K562 (cell line): ENCODE measurements around the gene RABGAP1L. TPM values are rescaled to one million over a fixed set of nuclear protein-coding genes. Genes with fewer than 3 reads are reported as not detected.

ENCODE experiments used
- ATAC-seq: fragments of 200-7000 bp; cut with Tn5 transposase; 3 replicates; pipeline ENCODE4 v1.9.1; 2020; ENCODE audit warnings: moderate library complexity
- BruUV-seq: library from RNA; stranded (reverse); fragments of 400-500 nt; replicated peaks from 2 replicates; lab custom pipeline; 2021; lab: Mats Ljungman, UMichigan
- CTCF ChIA-PET: fragments of 300-600 bp; formaldehyde crosslinking; extraction: SDS; loops from one replicate; lab custom pipeline; 2021; ENCODE audit warnings: low intra/inter-chr PET ratio; lab: Yijun Ruan, JAX
- POLR2A ChIA-PET: fragments of 300-600, 350-650 bp; sonication (Branson Sonifier 250); formaldehyde crosslinking; extraction: SDS; loops from one replicate; lab custom pipeline; 2021; ENCODE audit warnings: antibody characterized with exemption, inconsistent platforms; lab: Yijun Ruan, JAX
- DNase-seq, 4 experiments: peaks; one replicate each; pipeline versions ENCODE4 v3.0.0 to v3.0.0-alpha.2; 2011 to 2018; ENCODE audit warnings: low spot score in 3 of 4, mixed read lengths in 3 of 4; ENCODE audit errors: extremely low read depth in 1 of 4
- FAIRE-seq: peaks from 2 replicates; lab custom pipeline; 2011; peaks lifted over from hg19 to GRCh38; lab: Jason Lieb, UNC
- H2AFZ ChIP-seq: 2 replicates; pipeline ENCODE4 v1.6.0; 2011; ENCODE audit warnings: low read depth, low read length, control low read depth, inconsistent platforms
- H3K27ac ChIP-seq: fragments of 200-600 bp; 3 replicates; pipeline ENCODE4 v1.8.0; 2011; ENCODE audit warnings: low read depth, mild to moderate bottlenecking, control low read depth, inconsistent platforms, low read length, moderate library complexity, mixed read lengths; ENCODE audit errors: extremely low read depth
- H3K27me3 ChIP-seq, 2 experiments: fragments of 300-600 bp in 1 of 2; 2 replicates in 1 of 2; 3 replicates in 1 of 2; pipeline versions ENCODE4 v1.6.0 to v1.8.0; 2011; ENCODE audit warnings: inconsistent platforms in 2 of 2, low read length in 2 of 2, mild to moderate bottlenecking in 1 of 2, mixed read lengths in 1 of 2, moderate library complexity in 1 of 2; ENCODE audit not compliant: control insufficient read depth in 2 of 2, insufficient read depth in 2 of 2
- H3K36me3 ChIP-seq: fragments of 300-600 bp; 3 replicates; pipeline ENCODE4 v1.8.0; 2011; ENCODE audit warnings: mild to moderate bottlenecking, low read length, inconsistent platforms; ENCODE audit not compliant: control insufficient read depth, insufficient read depth
- H3K4me1 ChIP-seq, 2 experiments: fragments of 200-600 bp in 1 of 2; replicated peaks in 1 of 2; 2 replicates in 1 of 2; 3 replicates in 1 of 2; pipeline versions ENCODE4 v1.5.1 to v1.8.0; 2011; ENCODE audit warnings: inconsistent platforms in 2 of 2, low read length in 2 of 2, mild to moderate bottlenecking in 1 of 2, mixed read lengths in 1 of 2, moderate library complexity in 1 of 2; ENCODE audit not compliant: control insufficient read depth in 2 of 2, insufficient read depth in 2 of 2
- H3K4me2 ChIP-seq: 2 replicates; pipeline ENCODE4 v1.6.1; 2011; ENCODE audit warnings: low read length, control low read depth, inconsistent platforms, mixed read lengths; ENCODE audit not compliant: insufficient read depth
- H3K4me3 ChIP-seq: fragments of 200-600 bp; sonication (generic), shearing (Covaris generic); 2 replicates; pipeline ENCODE4 v1.5.1; 2016; ENCODE audit warnings: control low read depth, inconsistent platforms
- H3K79me2 ChIP-seq: fragments of 200-600 bp; 3 replicates; pipeline ENCODE4 v1.8.0; 2011; ENCODE audit warnings: low read length, inconsistent platforms; ENCODE audit not compliant: control insufficient read depth, insufficient read depth
- H3K9ac ChIP-seq, 2 experiments: 2 replicates each; pipeline versions ENCODE4 v1.6.0 to v1.6.1; 2011; ENCODE audit warnings: low read depth in 2 of 2, low read length in 2 of 2, control low read depth in 1 of 2, inconsistent platforms in 1 of 2, mild to moderate bottlenecking in 1 of 2, mixed read lengths in 1 of 2; ENCODE audit not compliant: insufficient read depth in 1 of 2
- H3K9me1 ChIP-seq: one replicate; pipeline ENCODE4 v1.6.0; 2011; ENCODE audit warnings: inconsistent platforms, mild to moderate bottlenecking, low read length, moderate library complexity; ENCODE audit not compliant: control insufficient read depth, insufficient read depth
- H3K9me3 ChIP-seq: replicated peaks from 2 replicates; pipeline ENCODE4 v1.5.1; 2011; ENCODE audit warnings: low read depth, low read length, inconsistent platforms; ENCODE audit not compliant: control insufficient read depth, insufficient read depth
- H4K20me1 ChIP-seq: replicated peaks from 2 replicates; pipeline ENCODE4 v1.6.1; 2011; ENCODE audit warnings: low read length, inconsistent platforms, mixed read lengths; ENCODE audit not compliant: control insufficient read depth, insufficient read depth
- ARHGAP35 ChIP-seq: fragments of 450-650 bp; IDR thresholded peaks from 2 replicates; pipeline ENCODE4 v1.6.1; 2018; ENCODE audit not compliant: partially characterized antibody
- ATF1 ChIP-seq, 2 experiments: fragments of 450-650 bp in 1 of 2; IDR thresholded peaks; 2 replicates each; pipeline ENCODE4 v1.6.1; 2016; ENCODE audit warnings: missing compliant biosample characterization in 1 of 2, missing genetic modification characterization in 1 of 2
- CAMTA2 ChIP-seq: fragments of 250-450 bp; sonication (Bioruptor Pico); conservative IDR thresholded peaks from 2 replicates; pipeline ENCODE4 v1.5.1; 2022
- CCNT2 ChIP-seq: IDR thresholded peaks from 2 replicates; pipeline ENCODE4 v1.6.1; 2011; ENCODE audit warnings: borderline replicate concordance, low read depth, mild to moderate bottlenecking, moderate library complexity, mixed read lengths, low read length; ENCODE audit not compliant: insufficient read length; ENCODE audit errors: extremely low read depth
- CREM ChIP-seq: IDR thresholded peaks from 2 replicates; pipeline ENCODE4 v1.6.1; 2014; ENCODE audit warnings: antibody characterized with exemption, low read depth
- DPF2 ChIP-seq: fragments of 450-650 bp; IDR thresholded peaks from 2 replicates; pipeline ENCODE4 v1.6.1; 2016
- GATA2 ChIP-seq: sonication (generic); formaldehyde crosslinking; IDR thresholded peaks from 2 replicates; pipeline ENCODE4 v1.4.0; 2020; ENCODE audit warnings: mild to moderate bottlenecking, missing genetic modification reagents
- MTA2 ChIP-seq: fragments of 450-650 bp; IDR thresholded peaks from 2 replicates; pipeline ENCODE4 v1.6.1; 2016; ENCODE audit warnings: low read depth
- NCOR1 ChIP-seq: fragments of 450-650 bp; IDR thresholded peaks from 2 replicates; pipeline ENCODE4 v1.6.1; 2016; ENCODE audit warnings: mild to moderate bottlenecking, moderate library complexity
- PURB ChIP-seq: sonication (generic); formaldehyde crosslinking; IDR thresholded peaks from 2 replicates; pipeline ENCODE4 v1.9.0; 2021; ENCODE audit warnings: low read depth, mild to moderate bottlenecking, missing genetic modification reagents
- RBM34 ChIP-seq: fragments of 200-400 bp; formaldehyde crosslinking; IDR thresholded peaks from 2 replicates; pipeline ENCODE4 v1.6.1; 2018; ENCODE audit warnings: low read length, borderline replicate concordance; ENCODE audit not compliant: insufficient read depth
- RCOR1 ChIP-seq, 2 experiments: IDR thresholded peaks; 2 replicates each; pipeline ENCODE4 v1.6.1; 2012; ENCODE audit warnings: low read depth in 2 of 2, low read length in 2 of 2, borderline replicate concordance in 1 of 2, improper control_type of control experiment in 1 of 2
- SOX6 ChIP-seq: fragments of 450-650 bp; IDR thresholded peaks from 2 replicates; pipeline ENCODE4 v1.6.1; 2014; ENCODE audit warnings: mild to moderate bottlenecking
- TCF3 ChIP-seq: sonication (generic); formaldehyde crosslinking; IDR thresholded peaks from 2 replicates; pipeline ENCODE4 v1.4.0; 2020; ENCODE audit warnings: mild to moderate bottlenecking, missing genetic modification reagents
- THRAP3 ChIP-seq: fragments of 450-650 bp; IDR thresholded peaks from 2 replicates; pipeline ENCODE4 v1.6.1; 2016; ENCODE audit warnings: mild to moderate bottlenecking, inconsistent platforms, borderline replicate concordance
- ZBED1 ChIP-seq: IDR thresholded peaks from 2 replicates; pipeline ENCODE4 v1.6.1; 2014
- ZNF197 ChIP-seq: fragments of 200-800 bp; sonication (Bioruptor generic); IDR thresholded peaks from 2 replicates; pipeline ENCODE4 v1.6.1; 2016; ENCODE audit warnings: low read depth, missing genetic modification characterization, missing compliant biosample characterization
- ZNF766 ChIP-seq: fragments of 200-800 bp; sonication (Bioruptor generic); conservative IDR thresholded peaks from 2 replicates; pipeline ENCODE4 v1.6.1; 2016; ENCODE audit warnings: missing genetic modification characterization, missing compliant biosample characterization
- ZNF830 ChIP-seq: fragments of 250-450 bp; sonication (Bioruptor Pico); IDR thresholded peaks from 2 replicates; pipeline ENCODE4 v1.5.0; 2021; ENCODE audit warnings: mild to moderate bottlenecking
- WGBS: fragments of 100-300 bp; shearing (Covaris generic); methylation state at CpG from one replicate; pipeline ENCODE4 v1.1.6; 2016; ENCODE audit warnings: low coverage, mixed read lengths; ENCODE audit not compliant: insufficient coverage; ENCODE audit errors: missing lambda C conversion rate; 5-methylcytosine and 5-hydroxymethylcytosine counted together
- in situ Hi-C: fragments of 300-500 bp; cut with MboI; formaldehyde crosslinking; loops from 4 replicates; pipeline ENCODE4 v1.15.0; 2018; ENCODE audit warnings: inconsistent platforms, mixed read lengths
- intact Hi-C: fragments of 100-400 bp; cut with micrococcal nuclease; formaldehyde crosslinking; loops from 2 replicates; pipeline ENCODE4 v1.14.2; 2022
- polyA plus RNA-seq, 8 experiments: library from polyadenylated mRNA; depleted of rRNA in 4 of 8; stranded (reverse) in 5 of 8; unstranded in 3 of 8; fragments of >200 nt; fragmentation: Nextera tagmentation in 2 of 8; fragmentation: Illumina TruSeq in 1 of 8; extraction: Ambion mirVana in 2 of 8; extraction: Trizol in 1 of 8; gene quantifications; 2 replicates each; pipeline versions ENCODE4 v1.2.1 to v1.2.3, GENCODE V29; 2011 to 2014; ENCODE audit warnings: inconsistent platforms in 1 of 8, missing spikeins in 1 of 8
- total RNA-seq, 7 experiments: library from RNA; depleted of rRNA in 6 of 7; stranded (reverse); fragments of >200 nt in 6 of 7; fragmentation: Illumina TruSeq in 2 of 7; extraction: Trizol in 2 of 7; gene quantifications; 2 replicates each; pipeline versions ENCODE4 v1.2.1 to v1.2.3, GENCODE V29; 2011 to 2021; ENCODE audit warnings: low replicate concordance in 1 of 7
- TF ChIP-seq, protein P1 (sequence below): fragments of 200-800 bp; sonication (Bioruptor generic); IDR thresholded peaks from 2 replicates; pipeline ENCODE4 v1.6.1; 2017; ENCODE audit warnings: missing genetic modification characterization, missing compliant biosample characterization
- TF ChIP-seq, protein P2 (sequence below): fragments of 450-650 bp; formaldehyde crosslinking; IDR thresholded peaks from 2 replicates; pipeline ENCODE4 v1.4.0; 2022; ENCODE audit warnings: mild to moderate bottlenecking, moderate library complexity
- TF ChIP-seq, protein P3 (sequence below): fragments of 250-450 bp; sonication (Bioruptor Pico); IDR thresholded peaks from 2 replicates; pipeline ENCODE4 v1.6.1; 2021; ENCODE audit warnings: mild to moderate bottlenecking

Gene RABGAP1L
- total and polyA plus RNA-seq, 9 of the 15 experiments (the other 6 are each of a cell fraction or from before 2014, with no cell fraction given): 16.5 to 44.9 (median 26.7) TPM

DNA sequence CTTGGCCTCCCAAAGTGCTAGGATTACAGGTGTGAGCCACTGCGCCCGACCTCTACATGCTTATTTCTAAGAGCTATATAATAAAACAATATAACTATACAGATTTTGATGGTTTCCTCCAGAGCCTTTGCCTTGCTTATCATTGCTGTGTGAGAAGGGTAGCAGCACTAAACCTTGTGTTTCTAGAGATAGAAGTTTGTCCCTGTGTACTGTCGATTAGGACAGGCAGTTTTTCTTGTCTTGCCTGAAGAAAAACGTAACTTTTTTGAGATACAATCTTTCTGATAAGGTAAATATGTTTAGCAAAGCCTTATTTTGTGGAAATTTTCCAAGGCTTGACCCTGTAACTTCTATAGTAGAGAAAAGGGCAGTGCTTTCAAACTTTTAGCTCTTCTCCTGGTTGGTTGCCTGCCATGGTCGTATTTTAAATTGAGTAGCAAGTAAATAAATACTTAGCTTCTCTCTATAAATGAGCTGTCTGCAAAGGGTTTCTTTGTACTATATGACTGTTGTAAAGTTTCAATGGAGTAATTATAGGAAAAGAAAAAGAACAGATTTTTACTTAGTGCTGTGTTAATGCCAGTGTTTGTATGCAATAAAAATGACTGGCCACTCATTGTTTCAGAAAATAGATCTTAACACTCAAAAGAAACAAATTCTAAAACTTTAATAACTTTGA, 754.0 kb downstream of the RABGAP1L start:
- H3K27ac ChIP-seq: peak overlapping the region; percentile 13; the same call in 1 of the 3 replicates
- no peaks in the 10 kb centered on the region for H3K9me1 ChIP-seq
- no peak overlapping the region for H2AFZ ChIP-seq
- DNase-seq (peak in 3 of 4 experiments; percentile 11 to 35 (median 27)), FAIRE-seq (no peak), ATAC-seq (peak; percentile 78)
- no peaks in the 10 kb centered on the region for H3K36me3 ChIP-seq
- no peaks in the 10 kb centered on the region for H3K79me2 ChIP-seq
- ChIA-PET CTCF (no interaction called here), POLR2A (interaction anchor here (1.0 to 1.7 kb wide), 2 partner anchors 14 to 86 kb away, joined by 3 to 4 read pairs; partner anchors contain the start of gene CACYBP)
- in situ Hi-C loops (no loop called here), intact Hi-C loops (no loop called here)
- no peaks in the 10 kb centered on the region for H4K20me1 ChIP-seq
- no peak overlapping the region for H3K4me3 ChIP-seq
- H3K9ac ChIP-seq: no peak overlapping the region
- 15% methylated on average over 5 of the region's 5 CpGs for WGBS
- no TSS peak for BruUV-seq
- H3K27me3 ChIP-seq: no peaks in the 10 kb centered on the region
- no peak overlapping the region for H3K4me2 ChIP-seq
- peaks cover 4 to 15% of the 10 kb centered on the region in 2 experiments; a peak in 3 of 5 replicates for H3K4me1 ChIP-seq
- H3K9me3 ChIP-seq: no peaks in the 10 kb centered on the region
- TF ChIP-seq THRAP3: no peak
- TF ChIP-seq CAMTA2 (CRISPR knock-in tag): no peak
- no peak for TF ChIP-seq ATF1 (CRISPR knock-in tag; IDR thresholded peaks at IDR 0.05)
- 0 out of 2 replicates have a peak, but pooled peaks have one; percentile 26 for TF ChIP-seq ATF1 (tag; IDR thresholded peaks at IDR 0.05)
- peak; percentile 62 for TF ChIP-seq DPF2
- 0 out of 2 replicates have a peak, but pooled peaks have one; percentile 45 for TF ChIP-seq MTA2
- TF ChIP-seq PURB (CRISPR knock-in tag): no peak
- TF ChIP-seq, protein P1, sequence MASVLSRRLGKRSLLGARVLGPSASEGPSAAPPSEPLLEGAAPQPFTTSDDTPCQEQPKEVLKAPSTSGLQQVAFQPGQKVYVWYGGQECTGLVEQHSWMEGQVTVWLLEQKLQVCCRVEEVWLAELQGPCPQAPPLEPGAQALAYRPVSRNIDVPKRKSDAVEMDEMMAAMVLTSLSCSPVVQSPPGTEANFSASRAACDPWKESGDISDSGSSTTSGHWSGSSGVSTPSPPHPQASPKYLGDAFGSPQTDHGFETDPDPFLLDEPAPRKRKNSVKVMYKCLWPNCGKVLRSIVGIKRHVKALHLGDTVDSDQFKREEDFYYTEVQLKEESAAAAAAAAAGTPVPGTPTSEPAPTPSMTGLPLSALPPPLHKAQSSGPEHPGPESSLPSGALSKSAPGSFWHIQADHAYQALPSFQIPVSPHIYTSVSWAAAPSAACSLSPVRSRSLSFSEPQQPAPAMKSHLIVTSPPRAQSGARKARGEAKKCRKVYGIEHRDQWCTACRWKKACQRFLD (CRISPR knock-in tag): no peak
- no peak for TF ChIP-seq RBM34
- TF ChIP-seq ARHGAP35: no peak
- TF ChIP-seq, protein P2, sequence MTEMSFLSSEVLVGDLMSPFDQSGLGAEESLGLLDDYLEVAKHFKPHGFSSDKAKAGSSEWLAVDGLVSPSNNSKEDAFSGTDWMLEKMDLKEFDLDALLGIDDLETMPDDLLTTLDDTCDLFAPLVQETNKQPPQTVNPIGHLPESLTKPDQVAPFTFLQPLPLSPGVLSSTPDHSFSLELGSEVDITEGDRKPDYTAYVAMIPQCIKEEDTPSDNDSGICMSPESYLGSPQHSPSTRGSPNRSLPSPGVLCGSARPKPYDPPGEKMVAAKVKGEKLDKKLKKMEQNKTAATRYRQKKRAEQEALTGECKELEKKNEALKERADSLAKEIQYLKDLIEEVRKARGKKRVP: no peak
- TF ChIP-seq TCF3 (CRISPR knock-in tag): peak; percentile 71
- TF ChIP-seq NCOR1: peak; percentile 45
- 0 out of 2 replicates have a peak, but pooled peaks have one; percentile 24 for TF ChIP-seq GATA2 (CRISPR knock-in tag)
- TF ChIP-seq, protein P3, sequence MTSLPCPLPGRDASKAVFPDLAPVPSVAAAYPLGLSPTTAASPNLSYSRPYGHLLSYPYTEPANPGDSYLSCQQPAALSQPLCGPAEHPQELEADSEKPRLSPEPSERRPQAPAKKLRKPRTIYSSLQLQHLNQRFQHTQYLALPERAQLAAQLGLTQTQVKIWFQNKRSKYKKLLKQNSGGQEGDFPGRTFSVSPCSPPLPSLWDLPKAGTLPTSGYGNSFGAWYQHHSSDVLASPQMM (CRISPR knock-in tag): no peak
- peak in 1 of 2 experiments; percentile 40; a peak in 1 of 4 replicates for TF ChIP-seq RCOR1 (IDR thresholded peaks at IDR 0.05; ENCODE audit: borderline replicate concordance in 1 of 2, low read depth in 2 of 2, low read length in 2 of 2)
- TF ChIP-seq ZNF766 (CRISPR knock-in tag): no peak
- no peak for TF ChIP-seq ZNF830
- TF ChIP-seq ZNF197 (CRISPR knock-in tag): no peak
- peak; percentile 47; the same call in 1 of the 2 replicates for TF ChIP-seq SOX6
- TF ChIP-seq CCNT2: no peak
- TF ChIP-seq ZBED1: no peak
- TF ChIP-seq CREM: 0 out of 2 replicates have a peak, but pooled peaks have one; percentile 18
